K562 (cell line): Measurements from ENCODE around the gene GAPVD1. TPM values are rescaled to one million over a fixed set of nuclear protein-coding genes. Genes with fewer than 3 reads are reported as not detected.

Source experiments
- CAMTA2 ChIP-seq: fragments of 250-450 bp; sonication (Bioruptor Pico); conservative IDR thresholded peaks from 2 replicates; pipeline ENCODE4 v1.5.1; 2022
- CEBPB ChIP-seq: fragments of 450-650 bp; IDR thresholded peaks from 2 replicates; pipeline ENCODE4 v1.6.1; 2016; ENCODE audit warnings: missing genetic modification characterization, missing compliant biosample characterization
- CHD2 ChIP-seq: IDR thresholded peaks from 2 replicates; pipeline ENCODE4 v1.6.1; 2011; ENCODE audit warnings: low read depth, low read length
- CUX1 ChIP-seq: fragments of 200-800 bp; sonication (Bioruptor generic); IDR thresholded peaks from 2 replicates; pipeline ENCODE4 v1.6.1; 2016; ENCODE audit warnings: missing genetic modification characterization, missing compliant biosample characterization
- E2F6 ChIP-seq, 2 experiments: IDR thresholded peaks; 2 replicates each; pipeline ENCODE4 v1.6.1; 2011; ENCODE audit warnings: borderline replicate concordance in 1 of 2, control low read depth in 1 of 2, low read depth in 1 of 2, low read length in 1 of 2, mild to moderate bottlenecking in 1 of 2, mixed read lengths in 1 of 2, moderate library complexity in 1 of 2; ENCODE audit not compliant: insufficient read depth in 1 of 2, insufficient read length in 1 of 2, poor library complexity in 1 of 2, severe bottlenecking in 1 of 2; ENCODE audit errors: extremely low read depth in 1 of 2
- HMGN3 ChIP-seq: IDR thresholded peaks from 2 replicates; pipeline ENCODE4 v1.6.1; 2011; ENCODE audit warnings: borderline replicate concordance, low read depth, mild to moderate bottlenecking, mixed read lengths, low read length; ENCODE audit not compliant: insufficient read length; ENCODE audit errors: extremely low read depth
- NR2C1 ChIP-seq, 2 experiments: fragments of 450-650 bp; IDR thresholded peaks; 2 replicates each; pipeline ENCODE4 v1.6.1; 2017; ENCODE audit warnings: mild to moderate bottlenecking in 2 of 2, antibody characterized with exemption in 1 of 2, inconsistent platforms in 1 of 2, missing compliant biosample characterization in 1 of 2, missing genetic modification characterization in 1 of 2
- PYGO2 ChIP-seq: fragments of 450-650 bp; IDR thresholded peaks from 2 replicates; pipeline ENCODE4 v1.6.1; 2016; ENCODE audit warnings: mild to moderate bottlenecking, missing genetic modification characterization, moderate library complexity, missing compliant biosample characterization
- RBM14 ChIP-seq: fragments of 200-400 bp; formaldehyde crosslinking; IDR thresholded peaks from 2 replicates; pipeline ENCODE4 v1.6.1; 2018; ENCODE audit warnings: low read depth, mild to moderate bottlenecking, low read length, moderate library complexity, borderline replicate concordance; ENCODE audit not compliant: insufficient read depth
- TCF7L2 ChIP-seq: fragments of 150-350 bp; IDR thresholded peaks from 2 replicates; pipeline ENCODE4 v1.6.1; 2016; ENCODE audit warnings: low read depth, mild to moderate bottlenecking, low read length, moderate library complexity
- THRAP3 ChIP-seq: fragments of 450-650 bp; IDR thresholded peaks from 2 replicates; pipeline ENCODE4 v1.6.1; 2016; ENCODE audit warnings: mild to moderate bottlenecking, inconsistent platforms, borderline replicate concordance
- ZBTB8A ChIP-seq: fragments of 450-650 bp; IDR thresholded peaks from 2 replicates; pipeline ENCODE4 v1.6.1; 2018; ENCODE audit warnings: mild to moderate bottlenecking, moderate library complexity; ENCODE audit not compliant: partially characterized antibody
- ZNF3 ChIP-seq: fragments of 250-450 bp; sonication (Bioruptor Pico); IDR thresholded peaks from 2 replicates; pipeline ENCODE4 v1.5.0; 2021; ENCODE audit warnings: mild to moderate bottlenecking, moderate library complexity
- ZNF583 ChIP-seq: fragments of 250-450 bp; sonication (Bioruptor Pico); IDR thresholded peaks from 2 replicates; pipeline ENCODE4 v1.4.0; 2020
- ZNF75A ChIP-seq: fragments of 450-650 bp; formaldehyde crosslinking; IDR thresholded peaks from 2 replicates; pipeline ENCODE4 v1.4.0; 2020; ENCODE audit warnings: mild to moderate bottlenecking
- ZNF766 ChIP-seq: fragments of 200-800 bp; sonication (Bioruptor generic); conservative IDR thresholded peaks from 2 replicates; pipeline ENCODE4 v1.6.1; 2016; ENCODE audit warnings: missing genetic modification characterization, missing compliant biosample characterization
- polyA plus RNA-seq, 8 experiments: library from polyadenylated mRNA; depleted of rRNA in 4 of 8; stranded (reverse) in 5 of 8; unstranded in 3 of 8; fragments of >200 nt; fragmentation: Nextera tagmentation in 2 of 8; fragmentation: Illumina TruSeq in 1 of 8; extraction: Ambion mirVana in 2 of 8; extraction: Trizol in 1 of 8; gene quantifications; 2 replicates each; pipeline versions ENCODE4 v1.2.1 to v1.2.3, GENCODE V29; 2011 to 2014; ENCODE audit warnings: inconsistent platforms in 1 of 8, missing spikeins in 1 of 8
- total RNA-seq, 7 experiments: library from RNA; depleted of rRNA in 6 of 7; stranded (reverse); fragments of >200 nt in 6 of 7; fragmentation: Illumina TruSeq in 2 of 7; extraction: Trizol in 2 of 7; gene quantifications; 2 replicates each; pipeline versions ENCODE4 v1.2.1 to v1.2.3, GENCODE V29; 2011 to 2021; ENCODE audit warnings: low replicate concordance in 1 of 7

The GAPVD1 gene
- total and polyA plus RNA-seq, 9 of the 15 experiments (the other 6 are each of a cell fraction or from before 2014, with no cell fraction given): 9.5 to 66.1 (median 45.5) TPM

GRCh38 chr9:125258832-125259534, 2.6 kb upstream of the GAPVD1 start (continued):
- TF ChIP-seq CUX1 (CRISPR knock-in tag): no peak
- TF ChIP-seq PYGO2 (tag): no peak
- no peak; the same call in 1 of the 2 replicates for TF ChIP-seq NR2C1 (IDR thresholded peaks at IDR 0.05)
- TF ChIP-seq NR2C1 (tag; IDR thresholded peaks at IDR 0.05): peak; percentile 35; the same call in 1 of the 2 replicates
- no peak for TF ChIP-seq ZNF583 (CRISPR knock-in tag)
- TF ChIP-seq CEBPB (tag): peak; percentile 33; the same call in 1 of the 2 replicates
- no peak for TF ChIP-seq CAMTA2 (CRISPR knock-in tag)
- no peak for TF ChIP-seq ZBTB8A
- TF ChIP-seq TCF7L2: no peak
- TF ChIP-seq E2F6 (IDR thresholded peaks at IDR 0.05; ENCODE audit: borderline replicate concordance in 1 of 2, extremely low read depth in 1 of 2, insufficient read depth in 1 of 2, insufficient read length in 1 of 2, low read depth in 1 of 2, low read length in 1 of 2, poor library complexity in 1 of 2, severe bottlenecking in 1 of 2): no peak
- TF ChIP-seq ZNF3 (CRISPR knock-in tag): no peak
- no peak for TF ChIP-seq HMGN3
- 0 out of 2 replicates have a peak, but pooled peaks have one; percentile 24 for TF ChIP-seq ZNF766 (CRISPR knock-in tag)
- TF ChIP-seq RBM14: no peak
- no peak for TF ChIP-seq ZNF75A
- no peak for TF ChIP-seq CHD2
- TF ChIP-seq THRAP3: no peak
